Liver (tissue), 9 donors: ENCODE measurements around the gene CACNG3. TPM values are rescaled to one million over a fixed set of nuclear protein-coding genes. Genes with fewer than 3 reads are reported as not detected.

ENCODE experiments used
- DNase-seq: peaks from one replicate; pipeline ENCODE4 v3.0.0-alpha.2; 2017; ENCODE audit warnings: low spot score
- H3K27ac ChIP-seq, 2 donors: one replicate each; pipeline ENCODE4 v1.7.0; 2013; ENCODE audit warnings: inconsistent platforms in 2 of 2, low read length in 2 of 2, control low read depth in 1 of 2, low read depth in 1 of 2, mild to moderate bottlenecking in 1 of 2
- H3K27me3 ChIP-seq, 4 donors: one replicate each; pipeline versions ENCODE4 v1.6.1 to v1.7.0; 2013; ENCODE audit warnings: low read length in 3 of 4, inconsistent platforms in 1 of 4, mild to moderate bottlenecking in 1 of 4, moderate library complexity in 1 of 4; ENCODE audit not compliant: control insufficient read depth in 4 of 4, insufficient read depth in 4 of 4
- H3K36me3 ChIP-seq, 4 donors: one replicate each; pipeline versions ENCODE4 v1.6.1 to v1.7.0; 2013; ENCODE audit warnings: low read length in 3 of 4, mild to moderate bottlenecking in 3 of 4, low read depth in 1 of 4, moderate library complexity in 1 of 4; ENCODE audit not compliant: control insufficient read depth in 4 of 4, insufficient read depth in 3 of 4
- H3K4me1 ChIP-seq, 4 donors: one replicate each; pipeline versions ENCODE4 v1.6.1 to v1.7.0; 2013; ENCODE audit warnings: low read length in 3 of 4, mild to moderate bottlenecking in 3 of 4, moderate library complexity in 1 of 4; ENCODE audit not compliant: control insufficient read depth in 4 of 4, insufficient read depth in 4 of 4
- H3K4me3 ChIP-seq, 3 donors: one replicate each; pipeline versions ENCODE4 v1.6.1 to v1.7.0; 2013; ENCODE audit warnings: low read length in 3 of 3, control low read depth in 1 of 3, low read depth in 1 of 3, mild to moderate bottlenecking in 1 of 3
- H3K9ac ChIP-seq, 2 donors: one replicate each; pipeline ENCODE4 v1.7.0; 2013; ENCODE audit warnings: low read length in 2 of 2, mild to moderate bottlenecking in 2 of 2, moderate library complexity in 2 of 2, control low read depth in 1 of 2, low read depth in 1 of 2
- H3K9me3 ChIP-seq, 4 donors: one replicate each; pipeline versions ENCODE4 v1.6.1 to v1.7.0; 2013; ENCODE audit warnings: low read length in 3 of 4; ENCODE audit not compliant: control insufficient read depth in 4 of 4
- EGR1 ChIP-seq, 2 donors: IDR thresholded peaks; 2 replicates each; pipeline ENCODE4 v1.6.1; 2016 to 2018; ENCODE audit warnings: antibody characterized with exemption in 2 of 2, low read depth in 2 of 2
- FOXA1 ChIP-seq: IDR thresholded peaks from 2 replicates; pipeline ENCODE4 v1.6.1; 2016; ENCODE audit warnings: antibody characterized with exemption
- FOXA2 ChIP-seq: IDR thresholded peaks from 2 replicates; pipeline ENCODE4 v1.6.1; 2016; ENCODE audit warnings: antibody characterized with exemption
- GABPA ChIP-seq, 2 donors: IDR thresholded peaks in 1 of 2; conservative IDR thresholded peaks in 1 of 2; 2 replicates each; pipeline ENCODE4 v1.6.1; 2016; ENCODE audit warnings: antibody characterized with exemption in 2 of 2, mild to moderate bottlenecking in 1 of 2, moderate library complexity in 1 of 2
- HNF4A ChIP-seq, 2 donors: conservative IDR thresholded peaks; 2 replicates each; pipeline ENCODE4 v1.6.1; 2016; ENCODE audit warnings: antibody characterized with exemption in 2 of 2, mild to moderate bottlenecking in 2 of 2
- HNF4G ChIP-seq: IDR thresholded peaks from 2 replicates; pipeline ENCODE4 v1.6.1; 2016; ENCODE audit warnings: antibody characterized with exemption
- JUND ChIP-seq, 2 donors: IDR thresholded peaks; 2 replicates each; pipeline ENCODE4 v1.6.1; 2016; ENCODE audit warnings: antibody characterized with exemption in 2 of 2
- NR2F2 ChIP-seq: IDR thresholded peaks from 2 replicates; pipeline ENCODE4 v1.6.1; 2016; ENCODE audit warnings: antibody characterized with exemption
- RAD21 ChIP-seq, 2 donors: IDR thresholded peaks; 2 replicates each; pipeline ENCODE4 v1.6.1; 2016; ENCODE audit warnings: antibody characterized with exemption in 2 of 2, mild to moderate bottlenecking in 2 of 2
- RXRA ChIP-seq, 2 donors: IDR thresholded peaks; 2 replicates each; pipeline ENCODE4 v1.6.1; 2017 to 2018; ENCODE audit warnings: antibody characterized with exemption in 2 of 2, mild to moderate bottlenecking in 1 of 2
- SP1 ChIP-seq: IDR thresholded peaks from 2 replicates; pipeline ENCODE4 v1.6.1; 2018; ENCODE audit warnings: antibody characterized with exemption, mild to moderate bottlenecking
- TAF1 ChIP-seq: conservative IDR thresholded peaks from 2 replicates; pipeline ENCODE4 v1.6.1; 2016; ENCODE audit warnings: antibody characterized with exemption, mild to moderate bottlenecking
- YY1 ChIP-seq: IDR thresholded peaks from 2 replicates; pipeline ENCODE4 v1.6.1; 2016; ENCODE audit warnings: antibody characterized with exemption, mild to moderate bottlenecking
- WGBS: extraction: QIAGEN DNeasy Blood & Tissue Kit; methylation state at CpG from one replicate; pipeline ENCODE4 v1.1.7; 2013; 5-methylcytosine and 5-hydroxymethylcytosine counted together
- polyA plus RNA-seq, 2 donors: library from polyadenylated mRNA; stranded (reverse) in 1 of 2; unstranded in 1 of 2; fragments of 200-250 nt in 1 of 2; fragments of >200 nt in 1 of 2; fragmentation: Nextera tagmentation in 1 of 2; extraction: Ambion mirVana in 1 of 2; gene quantifications; one replicate each; pipeline versions ENCODE4 v1.2.1 to v1.2.3, GENCODE V29; 2013 to 2015
- total RNA-seq, 2 donors: library from RNA; depleted of rRNA; stranded (reverse); fragments of >200 nt; gene quantifications; one replicate each; pipeline ENCODE4 v1.2.3, GENCODE V29; 2014
- TF ChIP-seq, protein P1 (sequence below): IDR thresholded peaks from 2 replicates; pipeline ENCODE4 v1.6.1; 2016; ENCODE audit warnings: antibody characterized with exemption, mild to moderate bottlenecking
- TF ChIP-seq, protein P2 (sequence below): IDR thresholded peaks from 2 replicates; pipeline ENCODE4 v1.6.1; 2016; ENCODE audit warnings: antibody characterized with exemption
- TF ChIP-seq, protein P3 (sequence below): fragments of 150-350 bp; IDR thresholded peaks from 2 replicates; pipeline ENCODE4 v1.5.1; 2017; ENCODE audit warnings: improper control_type of control experiment, low read depth, low read length; ENCODE audit not compliant: missing input control
- TF ChIP-seq, protein P4 (sequence below): IDR thresholded peaks from 2 replicates; pipeline ENCODE4 v1.6.1; 2016; ENCODE audit warnings: antibody characterized with exemption
- donor health status: healthy.
- donor health status: healthy.
- donor health status: healthy.
- donor health status: healthy.
- donor health status: healthy.

The CACNG3 gene
- total and polyA plus RNA-seq, 4 donors, result not detected

DNA sequence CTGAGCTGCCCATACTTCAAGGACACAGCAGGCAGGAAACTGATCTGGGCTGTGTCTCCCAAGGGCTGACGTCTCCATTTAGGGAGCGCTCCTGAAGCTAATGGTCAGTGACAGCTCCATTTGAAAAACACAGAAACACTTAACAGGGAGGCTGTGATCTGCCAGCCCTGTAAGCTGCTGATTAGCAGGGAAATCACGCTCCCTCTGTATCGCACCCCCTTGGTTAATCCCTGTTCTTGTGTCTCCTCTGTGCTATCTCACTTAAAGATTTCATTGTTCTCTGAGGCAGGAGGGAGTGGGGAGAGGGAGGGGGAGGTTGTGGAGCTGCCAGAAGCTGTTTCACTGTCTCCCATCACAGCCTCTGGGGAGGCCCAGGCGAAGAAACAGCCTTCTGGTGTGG is 47.4 kb upstream of the CACNG3 start (continued):
- TF ChIP-seq, protein P1, sequence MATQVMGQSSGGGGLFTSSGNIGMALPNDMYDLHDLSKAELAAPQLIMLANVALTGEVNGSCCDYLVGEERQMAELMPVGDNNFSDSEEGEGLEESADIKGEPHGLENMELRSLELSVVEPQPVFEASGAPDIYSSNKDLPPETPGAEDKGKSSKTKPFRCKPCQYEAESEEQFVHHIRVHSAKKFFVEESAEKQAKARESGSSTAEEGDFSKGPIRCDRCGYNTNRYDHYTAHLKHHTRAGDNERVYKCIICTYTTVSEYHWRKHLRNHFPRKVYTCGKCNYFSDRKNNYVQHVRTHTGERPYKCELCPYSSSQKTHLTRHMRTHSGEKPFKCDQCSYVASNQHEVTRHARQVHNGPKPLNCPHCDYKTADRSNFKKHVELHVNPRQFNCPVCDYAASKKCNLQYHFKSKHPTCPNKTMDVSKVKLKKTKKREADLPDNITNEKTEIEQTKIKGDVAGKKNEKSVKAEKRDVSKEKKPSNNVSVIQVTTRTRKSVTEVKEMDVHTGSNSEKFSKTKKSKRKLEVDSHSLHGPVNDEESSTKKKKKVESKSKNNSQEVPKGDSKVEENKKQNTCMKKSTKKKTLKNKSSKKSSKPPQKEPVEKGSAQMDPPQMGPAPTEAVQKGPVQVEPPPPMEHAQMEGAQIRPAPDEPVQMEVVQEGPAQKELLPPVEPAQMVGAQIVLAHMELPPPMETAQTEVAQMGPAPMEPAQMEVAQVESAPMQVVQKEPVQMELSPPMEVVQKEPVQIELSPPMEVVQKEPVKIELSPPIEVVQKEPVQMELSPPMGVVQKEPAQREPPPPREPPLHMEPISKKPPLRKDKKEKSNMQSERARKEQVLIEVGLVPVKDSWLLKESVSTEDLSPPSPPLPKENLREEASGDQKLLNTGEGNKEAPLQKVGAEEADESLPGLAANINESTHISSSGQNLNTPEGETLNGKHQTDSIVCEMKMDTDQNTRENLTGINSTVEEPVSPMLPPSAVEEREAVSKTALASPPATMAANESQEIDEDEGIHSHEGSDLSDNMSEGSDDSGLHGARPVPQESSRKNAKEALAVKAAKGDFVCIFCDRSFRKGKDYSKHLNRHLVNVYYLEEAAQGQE, result no peak
- TF ChIP-seq HNF4A (conservative IDR thresholded peaks at IDR 0.05), result no peak
- TF ChIP-seq SP1, result no peak
- TF ChIP-seq JUND (IDR thresholded peaks at IDR 0.05), result no peak
- TF ChIP-seq, protein P2, sequence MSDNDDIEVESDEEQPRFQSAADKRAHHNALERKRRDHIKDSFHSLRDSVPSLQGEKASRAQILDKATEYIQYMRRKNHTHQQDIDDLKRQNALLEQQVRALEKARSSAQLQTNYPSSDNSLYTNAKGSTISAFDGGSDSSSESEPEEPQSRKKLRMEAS, result no peak

DNA sequence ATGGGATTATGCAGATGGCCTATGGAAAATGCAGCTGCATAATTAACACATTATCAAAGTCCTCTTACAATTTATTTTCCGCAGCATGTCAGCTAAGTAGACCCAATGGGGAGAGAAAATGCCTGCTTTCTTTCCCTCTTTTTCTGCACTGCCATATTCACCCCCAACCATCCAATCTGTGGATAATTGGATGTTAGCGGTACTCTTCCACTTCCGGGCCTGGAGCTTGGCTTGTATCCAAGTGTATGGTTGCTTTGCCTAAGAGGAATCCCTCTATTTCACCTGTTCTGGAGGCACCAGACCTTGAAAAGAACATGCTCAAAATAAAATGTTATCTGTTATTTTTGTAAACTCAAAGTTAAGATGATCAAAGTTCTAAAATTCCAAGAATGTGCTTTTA is 41.1 kb upstream of the CACNG3 start:
- H3K36me3 ChIP-seq, result no peaks in the 10 kb centered on the region
- DNase-seq, result no peak

DNA sequence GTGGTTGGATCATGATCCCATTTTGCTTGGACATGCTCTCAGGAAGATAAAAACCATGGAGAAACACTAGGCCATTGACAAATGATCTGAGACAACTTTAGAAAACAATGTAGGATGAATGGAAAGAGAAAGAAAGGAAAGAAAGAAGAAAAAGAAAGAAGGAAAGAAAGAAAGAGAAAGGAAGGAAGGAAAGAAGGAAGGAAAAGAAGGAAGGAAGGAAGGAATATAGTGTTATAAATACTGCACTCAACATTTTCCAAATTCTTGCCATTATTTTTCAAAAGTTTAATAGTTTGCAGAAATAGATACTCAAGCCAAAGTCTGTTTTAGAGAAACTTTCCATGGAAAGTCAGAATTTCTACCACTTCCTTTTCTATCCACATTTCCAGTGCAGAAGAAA is 39.2 kb upstream of the CACNG3 start:
- Histone ChIP-seq H3K4me1 (no peaks in the 10 kb centered on the region), H3K36me3 (no peaks in the 10 kb centered on the region), H3K4me3 (no peak overlapping the region), H3K27me3 (peaks cover 0 to 4% (median 0%) of the 10 kb centered on the region in 4 donors), H3K9me3 (no peaks in the 10 kb centered on the region), H3K27ac (no peak overlapping the region), H3K9ac (no peak overlapping the region)
- no peak for DNase-seq
- no peak for TF ChIP-seq HNF4G
- no peak for TF ChIP-seq FOXA2
- no peak for TF ChIP-seq FOXA1
- TF ChIP-seq, protein P3, sequence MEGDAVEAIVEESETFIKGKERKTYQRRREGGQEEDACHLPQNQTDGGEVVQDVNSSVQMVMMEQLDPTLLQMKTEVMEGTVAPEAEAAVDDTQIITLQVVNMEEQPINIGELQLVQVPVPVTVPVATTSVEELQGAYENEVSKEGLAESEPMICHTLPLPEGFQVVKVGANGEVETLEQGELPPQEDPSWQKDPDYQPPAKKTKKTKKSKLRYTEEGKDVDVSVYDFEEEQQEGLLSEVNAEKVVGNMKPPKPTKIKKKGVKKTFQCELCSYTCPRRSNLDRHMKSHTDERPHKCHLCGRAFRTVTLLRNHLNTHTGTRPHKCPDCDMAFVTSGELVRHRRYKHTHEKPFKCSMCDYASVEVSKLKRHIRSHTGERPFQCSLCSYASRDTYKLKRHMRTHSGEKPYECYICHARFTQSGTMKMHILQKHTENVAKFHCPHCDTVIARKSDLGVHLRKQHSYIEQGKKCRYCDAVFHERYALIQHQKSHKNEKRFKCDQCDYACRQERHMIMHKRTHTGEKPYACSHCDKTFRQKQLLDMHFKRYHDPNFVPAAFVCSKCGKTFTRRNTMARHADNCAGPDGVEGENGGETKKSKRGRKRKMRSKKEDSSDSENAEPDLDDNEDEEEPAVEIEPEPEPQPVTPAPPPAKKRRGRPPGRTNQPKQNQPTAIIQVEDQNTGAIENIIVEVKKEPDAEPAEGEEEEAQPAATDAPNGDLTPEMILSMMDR, result no peak
- TF ChIP-seq RAD21 (IDR thresholded peaks at IDR 0.05), result no peak
- TF ChIP-seq TAF1, result no peak
- TF ChIP-seq, protein P1, result no peak
- TF ChIP-seq, protein P2, result no peak
- TF ChIP-seq GABPA (IDR thresholded peaks at IDR 0.05 in 1 of 2, conservative IDR thresholded peaks at IDR 0.05 in 1 of 2), result no peak
- no peak for TF ChIP-seq RXRA (IDR thresholded peaks at IDR 0.05)
- TF ChIP-seq YY1, result no peak
- TF ChIP-seq JUND (IDR thresholded peaks at IDR 0.05), result no peak
- no peak for TF ChIP-seq HNF4A (conservative IDR thresholded peaks at IDR 0.05)
- no peak for TF ChIP-seq SP1
- no peak for TF ChIP-seq EGR1 (IDR thresholded peaks at IDR 0.05; ENCODE audit: low read depth in 2 of 2)
- no peak for TF ChIP-seq NR2F2
- TF ChIP-seq, protein P4, sequence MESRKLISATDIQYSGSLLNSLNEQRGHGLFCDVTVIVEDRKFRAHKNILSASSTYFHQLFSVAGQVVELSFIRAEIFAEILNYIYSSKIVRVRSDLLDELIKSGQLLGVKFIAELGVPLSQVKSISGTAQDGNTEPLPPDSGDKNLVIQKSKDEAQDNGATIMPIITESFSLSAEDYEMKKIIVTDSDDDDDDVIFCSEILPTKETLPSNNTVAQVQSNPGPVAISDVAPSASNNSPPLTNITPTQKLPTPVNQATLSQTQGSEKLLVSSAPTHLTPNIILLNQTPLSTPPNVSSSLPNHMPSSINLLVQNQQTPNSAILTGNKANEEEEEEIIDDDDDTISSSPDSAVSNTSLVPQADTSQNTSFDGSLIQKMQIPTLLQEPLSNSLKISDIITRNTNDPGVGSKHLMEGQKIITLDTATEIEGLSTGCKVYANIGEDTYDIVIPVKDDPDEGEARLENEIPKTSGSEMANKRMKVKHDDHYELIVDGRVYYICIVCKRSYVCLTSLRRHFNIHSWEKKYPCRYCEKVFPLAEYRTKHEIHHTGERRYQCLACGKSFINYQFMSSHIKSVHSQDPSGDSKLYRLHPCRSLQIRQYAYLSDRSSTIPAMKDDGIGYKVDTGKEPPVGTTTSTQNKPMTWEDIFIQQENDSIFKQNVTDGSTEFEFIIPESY, result no peak

More for the DNA sequence above, 41.1 kb upstream of the CACNG3 start:
- Histone ChIP-seq H3K27ac (no peak overlapping the region), H3K9ac (no peak overlapping the region), H3K4me3 (no peak overlapping the region), H3K27me3 (peaks cover 0 to 4% (median 0%) of the 10 kb centered on the region in 4 donors), H3K9me3 (no peaks in the 10 kb centered on the region), H3K4me1 (no peaks in the 10 kb centered on the region)
- no peak for TF ChIP-seq SP1
- TF ChIP-seq HNF4A (conservative IDR thresholded peaks at IDR 0.05), result no peak
- no peak for TF ChIP-seq FOXA2
- no peak for TF ChIP-seq TAF1
- no peak for TF ChIP-seq YY1
- TF ChIP-seq, protein P2, result no peak
- no peak for TF ChIP-seq NR2F2
- no peak for TF ChIP-seq RAD21 (IDR thresholded peaks at IDR 0.05)
- WGBS, result 86% methylated on average over 3 of the region's 3 CpGs
